OCI-LY1 (cell line): ENCODE data around the gene GOPC.

Experiments used
- H2AFZ ChIP-seq: fragments of 200-600 bp; sonication (generic), shearing (Covaris generic); 2 replicates; pipeline ENCODE4 v1.6.0; 2014; ENCODE audit warnings: antibody characterized with exemption, mild to moderate bottlenecking, low read length
- H3F3A ChIP-seq: fragments of 200-600 bp; sonication (generic), shearing (Covaris generic); 2 replicates; pipeline ENCODE4 v1.6.0; 2014; ENCODE audit warnings: mild to moderate bottlenecking, antibody characterized with exemption, low read length, moderate library complexity; ENCODE audit not compliant: insufficient read depth
- H3K27ac ChIP-seq: fragments of 200-600 bp; sonication (generic); 2 replicates; pipeline ENCODE4 v1.5.1; 2014; ENCODE audit warnings: low read length, mixed run types, mild to moderate bottlenecking, low read depth; ENCODE audit not compliant: poor library complexity, severe bottlenecking
- H3K27me3 ChIP-seq: fragments of 200-600 bp; sonication (generic); 2 replicates; pipeline ENCODE4 v1.6.0; 2014; ENCODE audit warnings: antibody characterized with exemption, mild to moderate bottlenecking, low read length, moderate library complexity; ENCODE audit not compliant: insufficient read depth
- H3K36me3 ChIP-seq: fragments of 200-600 bp; sonication (generic); 2 replicates; pipeline ENCODE4 v1.6.1; 2014; ENCODE audit warnings: mild to moderate bottlenecking, antibody characterized with exemption, low read length, moderate library complexity, mixed read lengths; ENCODE audit not compliant: insufficient read depth
- H3K4me1 ChIP-seq: fragments of 200-600 bp; sonication (generic); 2 replicates; pipeline ENCODE4 v1.5.1; 2014; ENCODE audit warnings: mild to moderate bottlenecking, low read length, moderate library complexity; ENCODE audit not compliant: insufficient read depth, severe bottlenecking
- H3K4me2 ChIP-seq: fragments of 200-600 bp; sonication (generic), shearing (Covaris generic); 2 replicates; pipeline ENCODE4 v1.6.1; 2014; ENCODE audit warnings: low read length
- H3K4me3 ChIP-seq: fragments of 200-600 bp; sonication (generic); 2 replicates; pipeline ENCODE4 v1.5.1; 2014; ENCODE audit warnings: low read length, low read depth, mild to moderate bottlenecking, mixed read lengths; ENCODE audit not compliant: poor library complexity, severe bottlenecking
- H3K79me2 ChIP-seq: fragments of 200-600 bp; shearing (Covaris generic); 2 replicates; pipeline ENCODE4 v1.6.1; 2016; ENCODE audit warnings: mixed run types, low read length, mixed read lengths; ENCODE audit not compliant: insufficient read depth
- H3K9ac ChIP-seq: fragments of 200-600 bp; sonication (generic), shearing (Covaris generic); 2 replicates; pipeline ENCODE4 v1.6.1; 2014; ENCODE audit warnings: mild to moderate bottlenecking, low read length, mixed read lengths
- H3K9me2 ChIP-seq: fragments of 200-600 bp; sonication (generic), shearing (Covaris generic); 2 replicates; pipeline ENCODE4 v1.6.1; 2014; ENCODE audit warnings: low read depth, mild to moderate bottlenecking, low read length, mixed read lengths
- H3K9me3 ChIP-seq: fragments of 200-600 bp; shearing (Covaris generic); 2 replicates; pipeline ENCODE4 v1.6.1; 2014; ENCODE audit warnings: low read length, mixed read lengths
- H4K20me1 ChIP-seq: fragments of 200-600 bp; sonication (generic), shearing (Covaris generic); 2 replicates; pipeline ENCODE4 v1.6.0; 2016; ENCODE audit warnings: mild to moderate bottlenecking, low read length; ENCODE audit not compliant: insufficient read depth
- CTCF ChIP-seq: fragments of 200-600 bp; sonication (generic), shearing (Covaris generic); IDR thresholded peaks from 2 replicates; pipeline ENCODE4 v1.5.1; 2017; ENCODE audit warnings: mild to moderate bottlenecking, antibody characterized with exemption, low read length, moderate library complexity, mixed read lengths
- EZH2 ChIP-seq: fragments of 200-600 bp; sonication (generic), shearing (Covaris generic); IDR thresholded peaks from 2 replicates; pipeline ENCODE4 v1.8.0; 2017; ENCODE audit warnings: borderline replicate concordance, mixed run types, mild to moderate bottlenecking, antibody characterized with exemption, low read length, moderate library complexity, mixed read lengths

GOPC gene

GRCh38 chr6:117515326-117515725 lies 87.0 kb downstream of the GOPC start:
- no peaks in the 10 kb centered on the region for H3K27me3 ChIP-seq
- TF ChIP-seq CTCF (no peak), EZH2 (no peak)
- H3K4me2 ChIP-seq: no peak overlapping the region
- no peaks in the 10 kb centered on the region for H3K79me2 ChIP-seq
- no peak overlapping the region for H3K9ac ChIP-seq
- no peaks in the 10 kb centered on the region for H3K4me1 ChIP-seq
- H4K20me1 ChIP-seq: no peaks in the 10 kb centered on the region
- H3K36me3 ChIP-seq: no peaks in the 10 kb centered on the region
- H2AFZ ChIP-seq: no peak overlapping the region
- no peaks in the 10 kb centered on the region for H3K9me3 ChIP-seq
- H3K27ac ChIP-seq: no peak overlapping the region
- H3K4me3 ChIP-seq: no peak overlapping the region
- no peaks in the 10 kb centered on the region for H3F3A ChIP-seq
- H3K9me2 ChIP-seq: no peaks in the 10 kb centered on the region

- no peak overlapping the region for H3K4me3 ChIP-seq
- no peak overlapping the region for H3K4me2 ChIP-seq
- no peak for TF ChIP-seq EZH2
- TF ChIP-seq CTCF: no peak
- H3K27ac ChIP-seq: no peak overlapping the region
- H3K4me1 ChIP-seq: no peaks in the 10 kb centered on the region
- no peaks in the 10 kb centered on the region for H3K9me2 ChIP-seq
- H3K9me3 ChIP-seq: no peaks in the 10 kb centered on the region
- H4K20me1 ChIP-seq: no peaks in the 10 kb centered on the region
- H3K79me2 ChIP-seq: no peaks in the 10 kb centered on the region
- H3K27me3 ChIP-seq: no peaks in the 10 kb centered on the region
- H3K9ac ChIP-seq: no peak overlapping the region
- H2AFZ ChIP-seq: no peak overlapping the region
- H3F3A ChIP-seq: no peaks in the 10 kb centered on the region
- no peaks in the 10 kb centered on the region for H3K36me3 ChIP-seq
Observed at GRCh38 chr6:117514655-117515054, 87.7 kb downstream of the GOPC start.

- Histone ChIP-seq H3K4me3 (no peak overlapping the region), H3K9me2 (no peaks in the 10 kb centered on the region), H3K27ac (no peak overlapping the region), H2AFZ (no peak overlapping the region), H3K9ac (no peak overlapping the region), H3K79me2 (no peaks in the 10 kb centered on the region), H3K4me2 (no peak overlapping the region), H3K4me1 (no peaks in the 10 kb centered on the region), H3K27me3 (no peaks in the 10 kb centered on the region), H4K20me1 (no peaks in the 10 kb centered on the region), H3K36me3 (no peaks in the 10 kb centered on the region), H3K9me3 (no peaks in the 10 kb centered on the region), H3F3A (no peaks in the 10 kb centered on the region)
- no peak for TF ChIP-seq EZH2
- no peak for TF ChIP-seq CTCF
Observed at GRCh38 chr6:117513778-117514365, 88.4 kb downstream of the GOPC start.
